Transverse colon (tissue), 4 donors: ENCODE data around the gene S1PR4.

ENCODE experiments used
- EP300 ChIP-seq: sonication (generic); formaldehyde crosslinking; IDR thresholded peaks from one replicate; pipeline ENCODE4 v1.6.1; 2017; ENCODE audit warnings: antibody characterized with exemption, low read depth
- POLR2A ChIP-seq: fragments of 450-650 bp; IDR thresholded peaks from one replicate; pipeline ENCODE4 v1.6.1; 2016; ENCODE audit warnings: antibody characterized with exemption, mild to moderate bottlenecking, moderate library complexity
- POLR2AphosphoS5 ChIP-seq, 3 donors: sonication (generic); formaldehyde crosslinking; IDR thresholded peaks; one replicate each; pipeline ENCODE4 v1.6.1; 2016; ENCODE audit warnings: antibody characterized with exemption in 3 of 3
- TF ChIP-seq, protein P1 (sequence below), 5 experiments: fragments of 200-600 bp in 3 of 5; fragments of 450-650 bp in 2 of 5; sonication (generic) in 3 of 5; IDR thresholded peaks; 1 replicate in 2 of 5; 2 replicates in 3 of 5; pipeline ENCODE4 v1.5.1; 2016 to 2017; ENCODE audit warnings: antibody characterized with exemption in 5 of 5, inconsistent platforms in 3 of 5, mild to moderate bottlenecking in 2 of 5, moderate library complexity in 1 of 5

DNA sequence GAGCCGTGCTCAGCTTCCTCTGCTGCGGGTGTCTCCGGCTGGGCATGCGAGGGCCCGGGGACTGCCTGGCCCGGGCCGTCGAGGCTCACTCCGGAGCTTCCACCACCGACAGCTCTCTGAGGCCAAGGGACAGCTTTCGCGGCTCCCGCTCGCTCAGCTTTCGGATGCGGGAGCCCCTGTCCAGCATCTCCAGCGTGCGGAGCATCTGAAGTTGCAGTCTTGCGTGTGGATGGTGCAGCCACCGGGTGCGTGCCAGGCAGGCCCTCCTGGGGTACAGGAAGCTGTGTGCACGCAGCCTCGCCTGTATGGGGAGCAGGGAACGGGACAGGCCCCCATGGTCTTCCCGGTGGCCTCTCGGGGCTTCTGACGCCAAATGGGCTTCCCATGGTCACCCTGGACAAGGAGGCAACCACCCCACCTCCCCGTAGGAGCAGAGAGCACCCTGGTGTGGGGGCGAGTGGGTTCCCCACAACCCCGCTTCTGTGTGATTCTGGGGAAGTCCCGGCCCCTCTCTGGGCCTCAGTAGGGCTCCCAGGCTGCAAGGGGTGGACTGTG lies 1.2 kb downstream of the S1PR4 start:
- no peak for TF ChIP-seq POLR2A
- TF ChIP-seq, protein P1, sequence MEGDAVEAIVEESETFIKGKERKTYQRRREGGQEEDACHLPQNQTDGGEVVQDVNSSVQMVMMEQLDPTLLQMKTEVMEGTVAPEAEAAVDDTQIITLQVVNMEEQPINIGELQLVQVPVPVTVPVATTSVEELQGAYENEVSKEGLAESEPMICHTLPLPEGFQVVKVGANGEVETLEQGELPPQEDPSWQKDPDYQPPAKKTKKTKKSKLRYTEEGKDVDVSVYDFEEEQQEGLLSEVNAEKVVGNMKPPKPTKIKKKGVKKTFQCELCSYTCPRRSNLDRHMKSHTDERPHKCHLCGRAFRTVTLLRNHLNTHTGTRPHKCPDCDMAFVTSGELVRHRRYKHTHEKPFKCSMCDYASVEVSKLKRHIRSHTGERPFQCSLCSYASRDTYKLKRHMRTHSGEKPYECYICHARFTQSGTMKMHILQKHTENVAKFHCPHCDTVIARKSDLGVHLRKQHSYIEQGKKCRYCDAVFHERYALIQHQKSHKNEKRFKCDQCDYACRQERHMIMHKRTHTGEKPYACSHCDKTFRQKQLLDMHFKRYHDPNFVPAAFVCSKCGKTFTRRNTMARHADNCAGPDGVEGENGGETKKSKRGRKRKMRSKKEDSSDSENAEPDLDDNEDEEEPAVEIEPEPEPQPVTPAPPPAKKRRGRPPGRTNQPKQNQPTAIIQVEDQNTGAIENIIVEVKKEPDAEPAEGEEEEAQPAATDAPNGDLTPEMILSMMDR (IDR thresholded peaks at IDR 0.05) = no peak
- TF ChIP-seq POLR2AphosphoS5 (IDR thresholded peaks at IDR 0.05) = no peak
- no peak for TF ChIP-seq EP300
